ENCODE results near the gene SGSM2. TPM values are rescaled to one million over a fixed set of nuclear protein-coding genes. Genes with fewer than 3 reads are reported as not detected.
A peak's percentile ranks its signal among the peaks of the same experiment; 100 is the strongest.

The SGSM2 gene
- polyA plus RNA-seq, 3 donors = 3.0 to 130 (median 3.5) TPM

DNA sequence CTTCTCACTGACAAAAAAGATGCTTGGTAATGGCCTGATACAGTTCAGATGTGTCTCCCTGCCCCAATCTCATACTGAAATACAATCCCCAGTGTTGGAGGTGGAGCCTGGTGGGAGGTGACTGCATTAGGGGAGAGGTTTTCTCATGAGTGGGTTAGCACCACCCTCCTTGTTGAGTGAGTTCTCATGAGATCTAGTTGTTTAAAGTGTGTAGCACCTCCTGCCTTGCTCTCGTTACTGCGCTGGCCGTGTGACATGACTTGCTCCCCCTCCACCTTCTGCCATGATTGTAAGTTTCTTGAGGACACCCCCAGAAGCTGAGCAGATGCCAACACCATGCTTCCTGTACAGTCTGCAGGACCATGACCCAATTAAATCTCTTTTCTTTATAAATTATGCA lies 6.0 kb upstream of the SGSM2 start:
- no peak for DNase-seq
- intact Hi-C loops (cut with micrococcal nuclease) = no loop called here
- Histone ChIP-seq H2AFZ (ENCODE audit: insufficient read depth, low read depth, low read length, poor library complexity, severe bottlenecking) (no peak overlapping the region), H3K4me3 (replicated peaks in 1 of 3; ENCODE audit: low read depth in 2 of 3, low read length in 3 of 3) (no peak overlapping the region), H4K20me1 (ENCODE audit: insufficient read depth, low read length) (no peaks in the 10 kb centered on the region), H3K27ac (ENCODE audit: low read depth in 1 of 2, low read length in 2 of 2) (no peak overlapping the region), H3K4me1 (ENCODE audit: control insufficient read depth in 1 of 2, insufficient read depth in 2 of 2, low read length in 2 of 2) (peaks cover 9 to 11% of the 10 kb centered on the region in 2 donors), H3K36me3 (replicated peaks in 1 of 2; ENCODE audit: control insufficient read depth in 1 of 2, insufficient read depth in 2 of 2, low read length in 2 of 2) (peaks cover 76 to 88% of the 10 kb centered on the region in 2 donors), H3K4me2 (replicated peaks; ENCODE audit: extremely low read depth, low read length, poor library complexity, severe bottlenecking) (no peak overlapping the region), H3K9ac (ENCODE audit: insufficient read depth, low read length, poor library complexity, severe bottlenecking) (no peak overlapping the region), H3K27me3 (ENCODE audit: control insufficient read depth in 2 of 2, insufficient read depth in 2 of 2, low read length in 2 of 2) (no peaks in the 10 kb centered on the region), H3K79me2 (ENCODE audit: insufficient read depth, low read length) (peaks cover 18% of the 10 kb centered on the region), H3K9me3 (replicated peaks in 1 of 2; ENCODE audit: control insufficient read depth in 1 of 2, insufficient read depth in 1 of 2, low read length in 2 of 2) (no peaks in the 10 kb centered on the region)
- Mint-ChIP-seq H3K27ac (no peak overlapping the region), H3K27me3 (ENCODE audit: low read depth in 3 of 3) (no peaks in the 10 kb centered on the region), H3K4me1 (peaks cover 9% of the 10 kb centered on the region), H3K4me3 (no peak overlapping the region), H3K36me3 (peaks cover 4 to 23% of the 10 kb centered on the region in 2 donors), H3K9me3 (no peaks in the 10 kb centered on the region)
- 100% methylated on average over 2 of the region's 3 CpGs for WGBS (ENCODE audit: insufficient coverage)
- TF ChIP-seq, protein P1, sequence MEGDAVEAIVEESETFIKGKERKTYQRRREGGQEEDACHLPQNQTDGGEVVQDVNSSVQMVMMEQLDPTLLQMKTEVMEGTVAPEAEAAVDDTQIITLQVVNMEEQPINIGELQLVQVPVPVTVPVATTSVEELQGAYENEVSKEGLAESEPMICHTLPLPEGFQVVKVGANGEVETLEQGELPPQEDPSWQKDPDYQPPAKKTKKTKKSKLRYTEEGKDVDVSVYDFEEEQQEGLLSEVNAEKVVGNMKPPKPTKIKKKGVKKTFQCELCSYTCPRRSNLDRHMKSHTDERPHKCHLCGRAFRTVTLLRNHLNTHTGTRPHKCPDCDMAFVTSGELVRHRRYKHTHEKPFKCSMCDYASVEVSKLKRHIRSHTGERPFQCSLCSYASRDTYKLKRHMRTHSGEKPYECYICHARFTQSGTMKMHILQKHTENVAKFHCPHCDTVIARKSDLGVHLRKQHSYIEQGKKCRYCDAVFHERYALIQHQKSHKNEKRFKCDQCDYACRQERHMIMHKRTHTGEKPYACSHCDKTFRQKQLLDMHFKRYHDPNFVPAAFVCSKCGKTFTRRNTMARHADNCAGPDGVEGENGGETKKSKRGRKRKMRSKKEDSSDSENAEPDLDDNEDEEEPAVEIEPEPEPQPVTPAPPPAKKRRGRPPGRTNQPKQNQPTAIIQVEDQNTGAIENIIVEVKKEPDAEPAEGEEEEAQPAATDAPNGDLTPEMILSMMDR (IDR thresholded peaks at IDR 0.05) = no peak

DNA sequence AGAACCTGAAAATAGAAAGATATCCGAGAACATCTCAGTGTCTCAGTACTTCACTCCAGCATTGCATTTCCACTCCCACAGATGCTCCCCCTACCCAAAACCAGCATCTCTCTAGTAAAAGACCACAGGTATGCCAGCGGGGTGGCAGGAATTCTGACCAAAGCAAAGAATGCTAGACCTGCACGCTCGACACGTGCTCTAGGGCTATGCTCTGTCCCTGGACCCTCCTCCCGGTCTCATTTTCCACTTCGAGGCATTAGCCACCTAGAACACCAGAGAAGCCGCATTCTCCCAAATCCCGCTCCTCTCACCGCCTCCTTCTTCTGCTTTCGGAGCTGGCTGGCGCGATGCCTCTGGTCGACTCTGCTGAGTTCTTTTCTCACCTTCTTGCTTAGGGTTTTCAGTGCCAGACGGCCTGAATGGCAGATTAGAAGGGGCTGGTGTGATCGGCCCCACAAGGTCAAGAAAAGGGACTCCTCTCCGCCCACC lies 1.5 kb upstream of the SGSM2 start:
- TF ChIP-seq, protein P1 (IDR thresholded peaks at IDR 0.05) = no peak
- H3K4me3 ChIP-seq (replicated peaks in 1 of 3; ENCODE audit: low read depth in 2 of 3, low read length in 3 of 3) = peak overlapping the region; percentile 84 to 91 (median 88)
- H3K79me2 ChIP-seq (ENCODE audit: insufficient read depth, low read length) = peaks cover 18% of the 10 kb centered on the region
- H3K27ac ChIP-seq (ENCODE audit: low read depth in 1 of 2, low read length in 2 of 2) = peak overlapping the region in 1 of 2 donors; percentile 73
- H3K27me3 Mint-ChIP-seq (ENCODE audit: low read depth in 3 of 3) = peaks cover 0 to 4% (median 0%) of the 10 kb centered on the region in 3 donors
- 9% methylated on average over 10 of the region's 17 CpGs for WGBS (ENCODE audit: insufficient coverage)
- no peaks in the 10 kb centered on the region for H3K9me3 ChIP-seq (replicated peaks in 1 of 2; ENCODE audit: control insufficient read depth in 1 of 2, insufficient read depth in 1 of 2, low read length in 2 of 2)
- H3K9ac ChIP-seq (ENCODE audit: insufficient read depth, low read length, poor library complexity, severe bottlenecking) = peak overlapping the region; percentile 74
- peak overlapping the region; percentile 96 for H2AFZ ChIP-seq (ENCODE audit: insufficient read depth, low read depth, low read length, poor library complexity, severe bottlenecking)
- H3K4me1 ChIP-seq (ENCODE audit: control insufficient read depth in 1 of 2, insufficient read depth in 2 of 2, low read length in 2 of 2) = peaks cover 20 to 25% of the 10 kb centered on the region in 2 donors
- peaks cover 42 to 44% of the 10 kb centered on the region in 2 donors for H3K36me3 ChIP-seq (replicated peaks in 1 of 2; ENCODE audit: control insufficient read depth in 1 of 2, insufficient read depth in 2 of 2, low read length in 2 of 2)
- H3K9me3 Mint-ChIP-seq = no peaks in the 10 kb centered on the region
- peak overlapping the region; percentile 68 to 94 (median 81) for H3K27ac Mint-ChIP-seq
- no peak for DNase-seq
- peak overlapping the region; percentile 100 for H3K4me2 ChIP-seq (replicated peaks; ENCODE audit: extremely low read depth, low read length, poor library complexity, severe bottlenecking)
- intact Hi-C loops (cut with micrococcal nuclease) = loop anchor here in 1 of 2 donors (5.0 kb wide), 1 partner anchor 33 kb away; the partner anchor contains the start of genes SMG6 and SRR
- no peaks in the 10 kb centered on the region for H3K36me3 Mint-ChIP-seq
- H3K4me3 Mint-ChIP-seq = peak overlapping the region; percentile 95 to 97
- H3K27me3 ChIP-seq (ENCODE audit: control insufficient read depth in 2 of 2, insufficient read depth in 2 of 2, low read length in 2 of 2) = no peaks in the 10 kb centered on the region
- peaks cover 6% of the 10 kb centered on the region for H4K20me1 ChIP-seq (ENCODE audit: insufficient read depth, low read length)
- peaks cover 15% of the 10 kb centered on the region for H3K4me1 Mint-ChIP-seq

Measured in CD14-positive monocyte (primary cell).